B cell (primary cell): Measurements from ENCODE around the gene OR10A3. TPM values are rescaled to one million over a fixed set of nuclear protein-coding genes. Genes with fewer than 3 reads are reported as not detected.

Experiments
- polyA plus RNA-seq: library from polyadenylated mRNA; depleted of rRNA; stranded (reverse); fragments of >200 nt; gene quantifications from 2 replicates; pipeline ENCODE4 v1.2.3, GENCODE V29; 2012
- small RNA-seq: library from RNA; depleted of rRNA; stranded (forward); fragments of <200 nt; gene quantifications from one replicate; pipeline ENCODE3, GENCODE V24; 2012; ENCODE audit warnings: low replicate concordance, low read depth; ENCODE audit not compliant: insufficient read length
- total RNA-seq, 2 donors: library from RNA; stranded (reverse); fragments of 120-200 nt in 1 of 2; gene quantifications; 1 replicate in 1 of 2; 2 replicates in 1 of 2; pipeline versions ENCODE4 v1.2.3 to v1.2.4, GENCODE V29; 2013 to 2022

OR10A3 gene
- total and polyA plus RNA-seq, 2 donors (not counting 1 experiment from before 2014, with no cell fraction given) = not detected

Small RNAs within 50 kb of the gene (small RNA-seq; reads per million reads assigned to genes)
- gene COX6CP5 (not detected), gene RNU6-943P (not detected)

Other genes starting within 250 kb of the OR10A3 start
- not detected in 2 replicates for gene OVCH2, start 235.2 kb downstream of the OR10A3 start, total RNA-seq
- not detected in 2 replicates for gene OVCH2, start 235.2 kb downstream of the OR10A3 start, polyA plus RNA-seq
- not detected in 2 replicates for gene OR5P2, start 144.8 kb downstream of the OR10A3 start, total RNA-seq
- not detected in 2 replicates for gene OR5P2, start 144.8 kb downstream of the OR10A3 start, polyA plus RNA-seq
- not detected in 2 replicates for gene OR5P3, start 110.9 kb downstream of the OR10A3 start, total RNA-seq
- gene OR5P3, start 110.9 kb downstream of the OR10A3 start, polyA plus RNA-seq = not detected in 2 replicates
- not detected in 2 replicates for gene OR10A6, start 10.4 kb downstream of the OR10A3 start, total RNA-seq
- not detected in 2 replicates for gene OR10A6, start 10.4 kb downstream of the OR10A3 start, polyA plus RNA-seq
- not detected in 2 replicates for gene NLRP10, start 23.7 kb upstream of the OR10A3 start, total RNA-seq
- gene NLRP10, start 23.7 kb upstream of the OR10A3 start, polyA plus RNA-seq = not detected in 2 replicates
- gene EIF3F, start 45.6 kb upstream of the OR10A3 start, total RNA-seq = 316 and 330 TPM in 2 replicates
- gene EIF3F, start 45.6 kb upstream of the OR10A3 start, polyA plus RNA-seq = 549 and 584 TPM in 2 replicates
- gene TUB, start 139.5 kb upstream of the OR10A3 start, total RNA-seq = 0.10 TPM in 1 of 2 replicates, not detected in the other
- gene TUB, start 139.5 kb upstream of the OR10A3 start, polyA plus RNA-seq = 0.03 and 0.06 TPM in 2 replicates
- gene RIC3, start 227.3 kb upstream of the OR10A3 start, total RNA-seq = 73.0 and 74.6 TPM in 2 replicates
- gene RIC3, start 227.3 kb upstream of the OR10A3 start, polyA plus RNA-seq = 62.4 and 72.4 TPM in 2 replicates